ENCODE measurements around the gene NDST4.

Gene NDST4

GRCh38 chr4:114815760-114816159 lies 297.7 kb downstream of the NDST4 start:
- no peak overlapping the region for H3K4me3 ChIP-seq (replicated peaks in 1 of 2; ENCODE audit: low read depth in 2 of 2, low read length in 2 of 2)
- no peak for DNase-seq (ENCODE audit: low read depth in 2 of 2)
- no peak for TF ChIP-seq CTCF (IDR thresholded peaks at IDR 0.05; ENCODE audit: low read depth, low read length)

GRCh38 chr4:114813961-114814360 lies 299.5 kb downstream of the NDST4 start:
- no peak for TF ChIP-seq CTCF (IDR thresholded peaks at IDR 0.05; ENCODE audit: low read depth, low read length)
- DNase-seq (ENCODE audit: low read depth in 2 of 2) = no peak

GRCh38 chr4:114811564-114812301 lies 301.7 kb downstream of the NDST4 start:
- no peak for DNase-seq (ENCODE audit: low read depth in 2 of 2)
- no peak overlapping the region for H3K4me3 ChIP-seq (replicated peaks in 1 of 2; ENCODE audit: low read depth in 2 of 2, low read length in 2 of 2)
- no peak for TF ChIP-seq CTCF (IDR thresholded peaks at IDR 0.05; ENCODE audit: low read depth, low read length)

More at GRCh38 chr4:114813961-114814360, 299.5 kb downstream of the NDST4 start:
- H3K4me3 ChIP-seq (replicated peaks in 1 of 2; ENCODE audit: low read depth in 2 of 2, low read length in 2 of 2) = no peak overlapping the region

- peak; percentile 1 to 17 for DNase-seq (ENCODE audit: low read depth in 2 of 2)
- no peak overlapping the region for H3K4me3 ChIP-seq (replicated peaks in 1 of 2; ENCODE audit: low read depth in 2 of 2, low read length in 2 of 2)
Observed at GRCh38 chr4:114807759-114808404, 305.5 kb downstream of the NDST4 start.

GRCh38 chr4:114807357-114807756 lies 306.1 kb downstream of the NDST4 start:
- TF ChIP-seq CTCF (IDR thresholded peaks at IDR 0.05; ENCODE audit: low read depth, low read length) = no peak
- DNase-seq (ENCODE audit: low read depth in 2 of 2) = no peak
- H3K4me3 ChIP-seq (replicated peaks in 1 of 2; ENCODE audit: low read depth in 2 of 2, low read length in 2 of 2) = no peak overlapping the region

More at GRCh38 chr4:114807759-114808404, 305.5 kb downstream of the NDST4 start:
- peak; percentile 55 for TF ChIP-seq CTCF (IDR thresholded peaks at IDR 0.05; ENCODE audit: low read depth, low read length)

- no peak for TF ChIP-seq CTCF (IDR thresholded peaks at IDR 0.05; ENCODE audit: low read depth, low read length)
- no peak overlapping the region for H3K4me3 ChIP-seq (replicated peaks in 1 of 2; ENCODE audit: low read depth in 2 of 2, low read length in 2 of 2)
- DNase-seq (ENCODE audit: low read depth in 2 of 2) = no peak
Observed at GRCh38 chr4:114791976-114792375, 321.4 kb downstream of the NDST4 start.

Measured in cardiac fibroblast (primary cell).